Mesothelial cell of epicardium (in vitro differentiated cells): Measurements from ENCODE around the gene MAPK8IP2. TPM values are rescaled to one million over a fixed set of nuclear protein-coding genes. Genes with fewer than 3 reads are reported as not detected.

Experiments used
- DNase-seq, 2 experiments: peaks; one replicate each; pipeline ENCODE4 v3.0.0; 2021; ENCODE audit warnings: low spot score in 2 of 2; ENCODE audit not compliant: unreplicated experiment in 2 of 2
- H3K27ac Mint-ChIP-seq: 2 replicates; pipeline ENCODE4 v1.8.0; 2021; ENCODE audit warnings: mixed read lengths
- H3K27me3 Mint-ChIP-seq: 2 replicates; pipeline ENCODE4 v1.8.0; 2021; ENCODE audit warnings: low read depth, mixed read lengths
- H3K36me3 Mint-ChIP-seq: 2 replicates; pipeline ENCODE4 v1.8.0; 2021; ENCODE audit warnings: mixed read lengths
- H3K4me1 Mint-ChIP-seq: 2 replicates; pipeline ENCODE4 v1.8.0; 2021; ENCODE audit warnings: mixed read lengths
- H3K4me3 Mint-ChIP-seq: 2 replicates; pipeline ENCODE4 v1.8.0; 2021; ENCODE audit warnings: mild to moderate bottlenecking, moderate library complexity, mixed read lengths
- H3K9me3 Mint-ChIP-seq: 2 replicates; pipeline ENCODE4 v1.8.0; 2021; ENCODE audit warnings: mixed read lengths
- CTCF ChIP-seq: fragments of 200-600 bp; sonication (generic); IDR thresholded peaks from one replicate; pipeline ENCODE4 v1.5.0; 2021; ENCODE audit warnings: antibody characterized with exemption; ENCODE audit not compliant: unreplicated experiment
- total RNA-seq: library from RNA; stranded (reverse); gene quantifications from 3 replicates; pipeline ENCODE4 v1.2.1, GENCODE V29; 2021

The MAPK8IP2 gene
- total RNA-seq, 1 donor from 2014 or later: 3.2 TPM

- peaks cover 2% of the 10 kb centered on the region for H3K4me1 Mint-ChIP-seq
- H3K9me3 Mint-ChIP-seq: no peaks in the 10 kb centered on the region
- H3K36me3 Mint-ChIP-seq: peaks cover 29% of the 10 kb centered on the region
- DNase-seq: no peak
- H3K27ac Mint-ChIP-seq: no peak overlapping the region
- H3K27me3 Mint-ChIP-seq: no peaks in the 10 kb centered on the region
- no peak overlapping the region for H3K4me3 Mint-ChIP-seq
- TF ChIP-seq CTCF: no peak
Measured at GRCh38 chr22:50568626-50569025, 32.0 kb upstream of the MAPK8IP2 start.

- Mint-ChIP-seq H3K4me1 (no peaks in the 10 kb centered on the region), H3K27me3 (no peaks in the 10 kb centered on the region), H3K36me3 (peaks cover 29% of the 10 kb centered on the region), H3K9me3 (no peaks in the 10 kb centered on the region), H3K4me3 (no peak overlapping the region), H3K27ac (no peak overlapping the region)
- no peak for DNase-seq
- no peak for TF ChIP-seq CTCF
Measured at GRCh38 chr22:50569041-50569459, 31.5 kb upstream of the MAPK8IP2 start.

- DNase-seq: no peak
- H3K27ac Mint-ChIP-seq: no peak overlapping the region
- H3K27me3 Mint-ChIP-seq: no peaks in the 10 kb centered on the region
- no peaks in the 10 kb centered on the region for H3K9me3 Mint-ChIP-seq
- H3K4me1 Mint-ChIP-seq: no peaks in the 10 kb centered on the region
- no peak overlapping the region for H3K4me3 Mint-ChIP-seq
- peaks cover 29% of the 10 kb centered on the region for H3K36me3 Mint-ChIP-seq
- TF ChIP-seq CTCF: no peak
Measured at GRCh38 chr22:50569896-50570535, 30.6 kb upstream of the MAPK8IP2 start.

- Mint-ChIP-seq H3K27ac (no peak overlapping the region), H3K36me3 (peaks cover 29% of the 10 kb centered on the region), H3K27me3 (no peaks in the 10 kb centered on the region), H3K4me3 (no peak overlapping the region), H3K9me3 (no peaks in the 10 kb centered on the region), H3K4me1 (no peaks in the 10 kb centered on the region)
- no peak for TF ChIP-seq CTCF
- DNase-seq: no peak
Measured at GRCh38 chr22:50570861-50571260, 29.7 kb upstream of the MAPK8IP2 start.

- H3K4me3 Mint-ChIP-seq: no peak overlapping the region
- TF ChIP-seq CTCF: no peak
- no peak for DNase-seq
- no peaks in the 10 kb centered on the region for H3K27me3 Mint-ChIP-seq
- H3K36me3 Mint-ChIP-seq: peaks cover 29% of the 10 kb centered on the region
- no peak overlapping the region for H3K27ac Mint-ChIP-seq
- no peaks in the 10 kb centered on the region for H3K9me3 Mint-ChIP-seq
- no peaks in the 10 kb centered on the region for H3K4me1 Mint-ChIP-seq
Measured at GRCh38 chr22:50571264-50572175, 29.1 kb upstream of the MAPK8IP2 start.
